H9 (cell line): ENCODE data around the gene SPATA20. TPM values are rescaled to one million over a fixed set of nuclear protein-coding genes. Genes with fewer than 3 reads are reported as not detected.

Source experiments
- DNase-seq: peaks from one replicate; pipeline ENCODE4 v3.0.0-alpha.2; 2017
- H2AFZ ChIP-seq: one replicate; pipeline ENCODE4 v1.6.1; 2013; ENCODE audit warnings: mild to moderate bottlenecking, low read length, control low read depth, moderate library complexity
- H2AK5ac ChIP-seq: 2 replicates; pipeline ENCODE4 v1.6.1; 2013; ENCODE audit warnings: low read length, control low read depth, mixed read lengths; ENCODE audit not compliant: insufficient read length
- H2BK120ac ChIP-seq: one replicate; pipeline ENCODE4 v1.6.1; 2013; ENCODE audit warnings: low read depth, mild to moderate bottlenecking, low read length, control low read depth, inconsistent platforms; ENCODE audit not compliant: poor library complexity, severe bottlenecking
- H2BK12ac ChIP-seq: 2 replicates; pipeline ENCODE4 v1.6.1; 2013; ENCODE audit warnings: low read length, control low read depth, mixed read lengths, low read depth; ENCODE audit not compliant: insufficient read length
- H2BK15ac ChIP-seq: 2 replicates; pipeline ENCODE4 v1.6.1; 2013; ENCODE audit warnings: low read depth, low read length, control low read depth
- H2BK20ac ChIP-seq: one replicate; pipeline ENCODE4 v1.6.1; 2013; ENCODE audit warnings: low read depth, mild to moderate bottlenecking, low read length, control low read depth, inconsistent platforms; ENCODE audit not compliant: poor library complexity, severe bottlenecking
- H2BK5ac ChIP-seq: 2 replicates; pipeline ENCODE4 v1.6.1; 2013; ENCODE audit warnings: low read length, control low read depth, mixed read lengths; ENCODE audit not compliant: insufficient read length
- H3K14ac ChIP-seq: 2 replicates; pipeline ENCODE4 v1.6.1; 2013; ENCODE audit warnings: low read length, control low read depth; ENCODE audit not compliant: insufficient read depth
- H3K18ac ChIP-seq: 2 replicates; pipeline ENCODE4 v1.6.1; 2013; ENCODE audit warnings: low read depth, mild to moderate bottlenecking, mixed read lengths, low read length, control low read depth; ENCODE audit not compliant: insufficient read length
- H3K23ac ChIP-seq: 2 replicates; pipeline ENCODE4 v1.6.1; 2013; ENCODE audit warnings: low read length, control low read depth, mixed read lengths, low read depth; ENCODE audit not compliant: insufficient read length
- H3K23me2 ChIP-seq: 2 replicates; pipeline ENCODE4 v1.6.1; 2013; ENCODE audit warnings: low read depth, mild to moderate bottlenecking, mixed read lengths, low read length, control low read depth; ENCODE audit not compliant: insufficient read length, poor library complexity, severe bottlenecking
- H3K27ac ChIP-seq: 2 replicates; pipeline ENCODE4 v1.5.1; 2013; ENCODE audit warnings: low read length, control low read depth, mixed read lengths, low read depth; ENCODE audit not compliant: insufficient read length
- H3K27me3 ChIP-seq: 2 replicates; pipeline ENCODE4 v1.6.1; 2013; ENCODE audit warnings: low read length, control low read depth, inconsistent platforms; ENCODE audit not compliant: insufficient read depth
- H3K4ac ChIP-seq: 2 replicates; pipeline ENCODE4 v1.6.1; 2013; ENCODE audit warnings: low read depth, mild to moderate bottlenecking, control low read depth, inconsistent platforms, low read length, moderate library complexity
- H3K4me1 ChIP-seq: 2 replicates; pipeline ENCODE4 v1.6.1; 2013; ENCODE audit warnings: low read length, control low read depth, inconsistent platforms; ENCODE audit not compliant: insufficient read depth
- H3K4me2 ChIP-seq: 2 replicates; pipeline ENCODE4 v1.6.1; 2013; ENCODE audit warnings: low read length, control low read depth, mixed read lengths; ENCODE audit not compliant: insufficient read length, insufficient read depth
- H3K56ac ChIP-seq: 2 replicates; pipeline ENCODE4 v1.6.1; 2013; ENCODE audit warnings: low read depth, mild to moderate bottlenecking, mixed read lengths, low read length, control low read depth; ENCODE audit not compliant: insufficient read length
- H3K79me1 ChIP-seq: 2 replicates; pipeline ENCODE4 v1.6.1; 2013; ENCODE audit warnings: low read depth, mild to moderate bottlenecking, moderate library complexity, low read length, control low read depth, inconsistent platforms; ENCODE audit not compliant: insufficient read depth, poor library complexity, severe bottlenecking
- H3K79me2 ChIP-seq: 2 replicates; pipeline ENCODE4 v1.6.1; 2013; ENCODE audit warnings: low read length, control low read depth, inconsistent platforms; ENCODE audit not compliant: insufficient read depth
- H3K9ac ChIP-seq: 2 replicates; pipeline ENCODE4 v1.6.1; 2013; ENCODE audit warnings: low read length, control low read depth, mixed read lengths; ENCODE audit not compliant: insufficient read length; ENCODE audit errors: extremely low read depth
- H3K9me3 ChIP-seq: one replicate; pipeline ENCODE4 v1.6.1; 2013; ENCODE audit warnings: low read depth, low read length, inconsistent platforms; ENCODE audit not compliant: control insufficient read depth
- H3T11ph ChIP-seq: one replicate; pipeline ENCODE4 v1.6.1; 2013; ENCODE audit warnings: mild to moderate bottlenecking, low read length, control low read depth, inconsistent platforms
- H4K20me1 ChIP-seq: one replicate; pipeline ENCODE4 v1.6.1; 2013; ENCODE audit not compliant: control insufficient read depth, insufficient read length, insufficient read depth
- H4K5ac ChIP-seq: 2 replicates; pipeline ENCODE4 v1.6.1; 2013; ENCODE audit warnings: low read depth, mild to moderate bottlenecking, mixed read lengths, low read length, control low read depth; ENCODE audit not compliant: insufficient read length
- H4K8ac ChIP-seq: replicated peaks from 2 replicates; pipeline ENCODE4 v1.6.1; 2013; ENCODE audit warnings: low read length, control low read depth, mixed read lengths, low read depth; ENCODE audit not compliant: insufficient read length
- H4K91ac ChIP-seq: 2 replicates; pipeline ENCODE4 v1.6.1; 2013; ENCODE audit warnings: low read depth, mild to moderate bottlenecking, moderate library complexity, mixed read lengths, low read length, control low read depth; ENCODE audit not compliant: insufficient read length
- H3K27ac Mint-ChIP-seq, 3 experiments: 2 replicates in 2 of 3; 3 replicates in 1 of 3; pipeline ENCODE4 v1.8.0; 2020 to 2021; ENCODE audit warnings: mixed read lengths in 3 of 3, mild to moderate bottlenecking in 1 of 3, moderate library complexity in 1 of 3
- H3K27me3 Mint-ChIP-seq: 2 replicates; pipeline ENCODE4 v1.8.0; 2021; ENCODE audit warnings: low read depth, mild to moderate bottlenecking, moderate library complexity, mixed read lengths
- H3K36me3 Mint-ChIP-seq, 3 experiments: 2 replicates in 2 of 3; 3 replicates in 1 of 3; pipeline ENCODE4 v1.8.0; 2020 to 2021; ENCODE audit warnings: low read depth in 3 of 3, mixed read lengths in 3 of 3; ENCODE audit not compliant: insufficient read depth in 1 of 3
- H3K4me1 Mint-ChIP-seq, 2 experiments: 2 replicates each; pipeline ENCODE4 v1.8.0; 2020; ENCODE audit warnings: mixed read lengths in 2 of 2
- H3K4me3 Mint-ChIP-seq, 2 experiments: 2 replicates in 1 of 2; 3 replicates in 1 of 2; pipeline ENCODE4 v1.8.0; 2020 to 2021; ENCODE audit warnings: mild to moderate bottlenecking in 2 of 2, mixed read lengths in 2 of 2, moderate library complexity in 1 of 2
- H3K9me3 Mint-ChIP-seq, 2 experiments: 2 replicates in 1 of 2; 3 replicates in 1 of 2; pipeline ENCODE4 v1.8.0; 2020; ENCODE audit warnings: mild to moderate bottlenecking in 2 of 2, mixed read lengths in 2 of 2, moderate library complexity in 1 of 2
- WGBS: extraction: QIAGEN DNeasy Blood & Tissue Kit; methylation state at CpG from one replicate; pipeline ENCODE4 v1.1.7; 2013; ENCODE audit warnings: missing lambda C conversion rate, low lambda C conversion rate, mixed read lengths; ENCODE audit not compliant: insufficient read length; ENCODE audit errors: extremely low coverage; 5-methylcytosine and 5-hydroxymethylcytosine counted together
- total RNA-seq: library from RNA; stranded (reverse); gene quantifications from 2 replicates; pipeline ENCODE4 v1.2.1, GENCODE V29; 2021
- TF ChIP-seq, protein P1 (sequence below): fragments of 200-600 bp; sonication (generic); conservative IDR thresholded peaks from 3 replicates; pipeline ENCODE4 v1.8.0; 2021; ENCODE audit warnings: antibody characterized with exemption, mild to moderate bottlenecking

SPATA20 gene
- total RNA-seq, 1 experiment from 2014 or later: 23.9 TPM

DNA sequence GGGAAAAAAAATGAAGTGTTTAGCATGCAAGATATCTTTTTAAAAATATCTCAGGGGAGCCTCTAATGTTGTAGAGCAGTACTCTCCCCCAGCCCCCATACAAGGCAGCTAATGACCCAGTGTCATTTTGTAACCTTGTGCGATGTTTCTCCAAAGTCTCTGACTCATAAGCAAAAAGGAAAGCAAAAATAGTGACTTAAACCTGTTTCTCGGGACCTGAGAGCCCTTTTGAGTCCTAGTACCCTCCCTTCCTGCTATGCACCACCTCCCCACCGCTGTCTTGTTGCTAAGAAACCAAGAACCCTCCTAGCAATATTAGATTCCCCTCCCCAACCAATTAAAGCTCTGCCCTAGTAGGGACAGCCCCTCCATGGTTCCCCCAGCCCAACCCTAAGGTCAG lies 35.9 kb upstream of the SPATA20 start:
- no peak overlapping the region for H3K4ac ChIP-seq
- Mint-ChIP-seq H3K4me1 (peaks cover 27 to 40% of the 10 kb centered on the region in 2 experiments), H3K36me3 (no peaks in the 10 kb centered on the region), H3K27me3 (peaks cover 10% of the 10 kb centered on the region), H3K27ac (no peak overlapping the region), H3K9me3 (no peaks in the 10 kb centered on the region; a peak in 2 of 5 replicates), H3K4me3 (no peak overlapping the region)
- no peak overlapping the region for H2AFZ ChIP-seq
- H2BK120ac ChIP-seq: no peak overlapping the region
- H3K79me2 ChIP-seq: no peaks in the 10 kb centered on the region
- TF ChIP-seq, protein P1, sequence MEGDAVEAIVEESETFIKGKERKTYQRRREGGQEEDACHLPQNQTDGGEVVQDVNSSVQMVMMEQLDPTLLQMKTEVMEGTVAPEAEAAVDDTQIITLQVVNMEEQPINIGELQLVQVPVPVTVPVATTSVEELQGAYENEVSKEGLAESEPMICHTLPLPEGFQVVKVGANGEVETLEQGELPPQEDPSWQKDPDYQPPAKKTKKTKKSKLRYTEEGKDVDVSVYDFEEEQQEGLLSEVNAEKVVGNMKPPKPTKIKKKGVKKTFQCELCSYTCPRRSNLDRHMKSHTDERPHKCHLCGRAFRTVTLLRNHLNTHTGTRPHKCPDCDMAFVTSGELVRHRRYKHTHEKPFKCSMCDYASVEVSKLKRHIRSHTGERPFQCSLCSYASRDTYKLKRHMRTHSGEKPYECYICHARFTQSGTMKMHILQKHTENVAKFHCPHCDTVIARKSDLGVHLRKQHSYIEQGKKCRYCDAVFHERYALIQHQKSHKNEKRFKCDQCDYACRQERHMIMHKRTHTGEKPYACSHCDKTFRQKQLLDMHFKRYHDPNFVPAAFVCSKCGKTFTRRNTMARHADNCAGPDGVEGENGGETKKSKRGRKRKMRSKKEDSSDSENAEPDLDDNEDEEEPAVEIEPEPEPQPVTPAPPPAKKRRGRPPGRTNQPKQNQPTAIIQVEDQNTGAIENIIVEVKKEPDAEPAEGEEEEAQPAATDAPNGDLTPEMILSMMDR: no peak
- H2BK20ac ChIP-seq: no peak overlapping the region
- H3K14ac ChIP-seq: no peak overlapping the region
- no peak overlapping the region for H3K4me2 ChIP-seq
- H3K9me3 ChIP-seq: no peaks in the 10 kb centered on the region
- no peak overlapping the region for H3K27ac ChIP-seq
- H2BK12ac ChIP-seq: no peak overlapping the region
- H2BK15ac ChIP-seq: no peak overlapping the region
- H2BK5ac ChIP-seq: no peak overlapping the region
- WGBS: no CpG with 5 or more reads among the region's 3 CpGs
- H4K8ac ChIP-seq: no peak overlapping the region
- H3K79me1 ChIP-seq: no peaks in the 10 kb centered on the region
- H3K56ac ChIP-seq: no peak overlapping the region
- H4K91ac ChIP-seq: no peak overlapping the region
- H3K18ac ChIP-seq: no peak overlapping the region
- H3K23ac ChIP-seq: no peak overlapping the region
- H3K27me3 ChIP-seq: no peaks in the 10 kb centered on the region; the same call in 1 of the 2 replicates
- no peak overlapping the region for H2AK5ac ChIP-seq
- H3K23me2 ChIP-seq: peaks cover 5% of the 10 kb centered on the region
- DNase-seq: no peak
- no peaks in the 10 kb centered on the region; the same call in 1 of the 2 replicates for H3K4me1 ChIP-seq
- no peak overlapping the region for H4K5ac ChIP-seq
- no peak overlapping the region for H3T11ph ChIP-seq
- H4K20me1 ChIP-seq: no peaks in the 10 kb centered on the region
- no peak overlapping the region for H3K9ac ChIP-seq
